GM19099 (cell line): ENCODE measurements around the gene BOLA1.
A peak's percentile ranks its signal among the peaks of the same experiment; 100 is the strongest.

Experiments used
- POLR2A ChIP-seq: IDR thresholded peaks from 3 replicates; pipeline ENCODE4 v1.6.1; 2011; ENCODE audit warnings: low read depth; ENCODE audit not compliant: insufficient read length; ENCODE audit errors: extremely low read depth

Gene BOLA1

DNA sequence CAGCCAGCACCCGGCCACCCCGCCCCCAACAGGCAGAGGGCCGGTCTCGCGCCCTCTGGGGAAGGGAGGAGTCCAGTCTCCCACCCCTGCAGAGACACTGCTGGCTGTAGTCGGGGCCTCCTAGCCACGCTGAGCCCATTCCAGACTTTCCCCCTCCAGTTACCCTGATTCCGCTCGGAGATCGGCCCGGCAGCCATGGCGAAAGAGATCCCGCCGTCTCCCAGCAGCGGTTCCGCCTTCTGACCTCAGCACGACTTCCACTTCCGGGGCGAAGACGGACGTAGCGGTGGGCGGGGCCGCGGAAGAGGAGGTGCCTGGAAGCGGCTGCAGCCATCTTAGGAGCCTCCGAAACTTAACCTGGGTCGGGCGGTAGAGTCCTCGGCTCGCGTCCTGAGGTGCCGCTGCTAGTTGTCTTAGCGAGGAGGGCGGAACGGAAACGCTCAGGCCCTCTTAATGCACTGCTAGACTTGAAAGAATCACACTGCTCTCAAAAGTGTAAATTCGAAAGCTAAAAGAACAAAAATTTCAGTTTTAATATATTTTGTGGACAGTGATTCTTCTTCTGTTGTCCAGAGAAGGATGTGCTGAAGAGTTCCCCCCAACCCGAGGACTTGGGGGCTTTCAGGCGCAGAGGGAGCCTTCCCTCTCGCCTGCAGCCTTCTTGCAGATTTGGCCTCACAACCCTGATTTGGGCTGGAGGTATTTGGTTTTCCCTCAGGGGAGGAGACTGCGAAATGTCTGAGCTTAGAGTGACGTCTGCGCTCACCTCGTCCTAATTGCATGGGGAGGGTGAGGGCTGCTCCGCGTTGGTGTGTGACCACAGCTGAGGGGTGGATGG lies 28.4 kb downstream of the BOLA1 start, which contains the start of gene SF3B4:
SF3B4 (minus strand) TSS at position 241 of the 838 bp plus-strand sequence; CDS start at position 197, 44 bp downstream.
- TF ChIP-seq POLR2A: peak; percentile 95

DNA sequence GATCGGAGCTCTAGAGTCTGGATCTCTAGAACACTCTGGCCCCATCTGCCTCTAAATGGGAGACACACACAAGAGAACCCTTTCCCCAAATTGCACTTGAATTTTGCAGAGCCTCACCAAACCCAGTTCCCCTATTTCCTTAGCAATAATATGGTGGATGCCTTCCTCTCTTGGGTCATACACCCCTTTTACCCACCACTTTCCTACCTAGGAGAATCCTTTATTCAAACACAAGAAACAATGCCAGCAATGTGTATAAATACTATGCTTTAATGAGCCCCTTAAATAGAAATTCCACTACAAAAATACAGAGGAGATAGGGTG lies 29.0 kb downstream of the BOLA1 start:
- no peak for TF ChIP-seq POLR2A

DNA sequence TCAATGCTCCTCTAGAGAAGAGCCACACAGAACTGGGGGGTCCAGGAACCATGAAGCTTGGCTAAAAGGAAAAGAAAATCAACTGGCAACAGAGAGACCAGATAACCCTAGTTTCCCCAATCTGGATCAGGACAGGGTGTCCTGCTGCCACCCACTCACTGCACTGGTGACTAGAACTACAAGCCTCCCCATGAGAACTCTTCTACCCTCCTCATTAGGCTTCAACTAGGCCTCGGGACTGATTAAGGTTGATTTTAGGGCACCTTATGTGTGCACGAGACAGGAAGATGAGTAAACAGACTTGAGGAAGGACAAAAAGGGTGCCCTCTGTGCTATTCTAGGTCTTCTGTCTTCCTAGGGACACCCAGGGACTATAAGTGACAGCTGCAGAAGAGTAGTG lies 30.5 kb downstream of the BOLA1 start:
- no peak for TF ChIP-seq POLR2A

DNA sequence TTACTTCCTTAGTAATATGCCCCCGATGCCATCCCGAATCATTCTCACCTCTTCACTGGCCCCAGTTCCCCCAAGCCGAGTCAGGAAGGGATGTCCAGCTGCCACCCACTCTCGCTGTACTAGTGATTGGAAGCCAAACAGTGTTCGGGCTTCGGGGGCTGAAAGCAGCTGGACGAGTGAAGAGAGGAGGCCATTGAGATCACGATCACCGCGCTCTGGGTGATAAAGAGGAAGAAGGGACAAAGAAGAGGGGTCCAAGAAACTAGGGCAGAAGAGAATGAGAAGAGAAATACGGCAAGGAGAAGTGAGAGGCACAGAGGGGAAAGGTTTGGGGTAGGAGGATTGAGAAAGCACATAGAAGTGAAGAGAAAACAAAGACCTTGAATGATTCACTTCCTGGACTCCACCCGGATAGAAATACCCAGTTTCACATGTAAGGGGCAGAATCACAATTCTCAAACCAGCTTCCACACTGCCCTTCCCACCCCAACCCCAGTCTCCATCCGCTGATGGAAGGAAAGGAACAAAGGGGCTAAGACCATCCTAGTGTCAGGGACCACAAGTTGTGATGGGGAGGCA lies 31.9 kb downstream of the BOLA1 start:
- TF ChIP-seq POLR2A: no peak

DNA sequence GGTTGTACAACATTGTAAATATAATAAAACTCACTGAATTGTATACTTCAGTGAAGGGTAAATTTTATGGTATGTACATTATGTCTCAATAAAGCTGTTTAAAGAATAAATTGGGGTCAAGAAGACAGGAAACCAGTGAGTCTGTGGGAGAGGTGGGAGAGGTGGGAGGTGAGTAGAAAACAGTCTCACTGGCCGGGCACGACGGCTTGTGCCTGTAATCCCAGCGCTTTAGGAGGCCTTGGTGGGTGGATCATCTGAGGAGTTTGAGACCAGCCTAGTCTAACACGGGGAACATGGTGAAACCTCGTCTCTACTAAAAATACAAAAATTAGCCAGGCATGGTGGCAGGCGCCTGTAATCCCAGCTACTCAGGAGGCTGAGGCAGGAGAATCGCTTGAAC lies 33.1 kb downstream of the BOLA1 start:
- TF ChIP-seq POLR2A: no peak

DNA sequence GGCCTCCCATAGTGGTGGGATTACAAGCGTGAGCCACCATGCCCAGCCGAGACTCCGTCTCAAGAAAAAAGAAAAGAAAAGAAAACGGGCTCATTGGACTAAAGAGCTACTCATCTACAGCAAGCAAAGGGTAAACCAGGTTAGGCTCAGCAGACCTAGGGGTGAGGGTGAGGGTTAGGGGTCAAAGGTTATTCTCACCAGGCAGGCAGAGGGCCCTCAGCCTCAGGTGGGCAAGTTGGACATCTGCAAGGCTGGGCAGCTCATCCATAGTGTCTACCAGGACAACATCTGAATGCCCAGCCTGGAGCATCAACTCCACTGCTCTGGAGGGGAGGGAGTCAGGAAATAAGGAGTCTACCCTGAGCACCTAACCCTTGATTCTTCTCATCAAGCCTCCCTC lies 33.8 kb downstream of the BOLA1 start:
- TF ChIP-seq POLR2A: no peak

DNA sequence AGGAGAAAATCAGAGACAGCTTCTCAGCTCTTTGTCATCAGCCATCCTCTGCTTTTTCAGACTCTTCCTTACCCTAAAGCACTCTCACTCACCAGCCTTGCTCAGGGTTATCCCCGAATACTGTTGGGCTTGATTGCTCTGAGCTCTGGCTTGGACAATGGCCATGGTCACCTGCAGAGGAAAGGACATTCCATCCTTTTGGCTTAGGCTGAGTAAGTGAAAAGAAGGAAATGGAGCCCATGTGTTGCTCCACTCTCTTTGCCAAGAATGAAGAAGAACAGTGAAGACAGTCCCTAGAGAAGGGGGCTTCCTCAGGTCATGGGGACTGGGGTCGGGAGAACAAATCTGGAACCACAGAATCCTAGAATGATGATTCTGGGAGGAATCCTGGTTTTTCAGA lies 35.0 kb downstream of the BOLA1 start:
- no peak for TF ChIP-seq POLR2A

DNA sequence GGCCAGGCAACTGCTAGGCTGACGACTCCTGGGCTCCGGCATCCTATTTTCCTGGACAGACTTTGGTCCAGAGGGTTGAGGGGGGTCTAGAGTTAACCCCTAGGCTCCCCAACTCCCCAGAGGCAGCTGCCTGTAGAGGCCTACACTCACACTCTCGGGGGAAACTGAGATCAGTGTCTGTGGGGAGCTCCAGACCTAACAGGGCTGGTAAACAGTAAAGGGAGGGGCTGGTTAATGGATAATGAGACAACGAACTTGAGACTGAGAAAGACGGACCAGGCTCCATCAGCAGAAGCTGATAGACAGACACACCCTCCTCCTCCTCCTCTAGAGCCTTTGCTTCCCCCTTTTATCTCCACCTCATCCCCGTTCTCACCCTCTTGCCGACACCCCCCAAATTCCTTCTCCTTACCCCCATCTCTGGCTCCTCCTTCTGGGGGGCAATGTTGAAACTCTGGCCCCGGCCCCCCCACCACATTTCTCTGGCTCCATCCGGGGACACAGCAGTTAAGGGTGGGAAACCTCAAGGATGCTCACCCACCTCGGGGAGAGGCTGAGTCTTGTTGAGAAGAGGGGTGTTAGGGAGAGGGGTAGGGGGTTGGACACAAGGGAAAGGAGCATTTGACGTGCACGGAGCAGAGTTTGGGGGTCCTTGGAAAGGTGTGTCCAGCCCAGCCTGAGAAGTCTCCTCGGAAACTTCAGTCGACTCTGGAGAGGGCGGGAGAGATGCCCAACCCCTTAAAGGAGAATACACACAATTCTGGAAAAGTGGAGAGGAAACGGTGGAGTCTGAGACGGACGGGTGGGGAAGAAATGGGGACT lies 37.0 kb downstream of the BOLA1 start, which contains the start of gene MTMR11:
MTMR11 (minus strand) TSS at position 710 of the 822 bp plus-strand sequence; CDS start at position 478, 232 bp downstream.
- TF ChIP-seq POLR2A: no peak

DNA sequence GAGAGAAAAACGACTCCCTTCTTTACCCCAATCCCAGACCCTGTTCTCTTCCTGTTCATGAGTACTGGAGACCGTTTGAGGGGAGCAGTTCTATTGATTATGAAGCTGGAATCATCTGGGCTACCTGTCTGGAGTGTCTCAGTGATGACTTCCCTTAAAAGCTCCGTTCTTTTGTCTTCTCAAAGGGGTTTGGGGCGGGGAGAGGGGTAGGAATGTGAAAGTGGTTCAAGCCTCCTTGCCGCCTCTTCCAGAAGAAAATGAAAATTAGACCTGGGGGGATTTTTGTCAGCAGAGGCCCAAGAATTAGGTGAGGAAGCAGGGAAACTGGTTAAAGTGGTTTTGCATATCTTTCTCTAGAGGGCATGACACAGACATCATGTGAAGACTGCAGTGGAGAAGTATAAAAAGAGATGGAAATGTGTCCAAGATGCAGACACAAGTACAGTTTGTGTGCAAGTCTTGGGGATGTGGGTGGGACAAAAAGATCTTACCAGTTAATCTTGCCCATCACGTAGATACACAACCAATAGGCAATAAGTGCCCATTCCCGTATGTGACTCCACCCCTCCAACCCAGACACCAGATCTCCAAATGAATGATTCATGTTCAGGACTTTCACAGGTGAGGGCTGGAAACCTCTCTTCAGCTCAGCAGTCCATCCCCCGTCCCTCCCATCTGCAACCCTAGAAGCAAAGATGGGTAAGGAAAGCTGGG lies 37.8 kb downstream of the BOLA1 start:
- TF ChIP-seq POLR2A: no peak

DNA sequence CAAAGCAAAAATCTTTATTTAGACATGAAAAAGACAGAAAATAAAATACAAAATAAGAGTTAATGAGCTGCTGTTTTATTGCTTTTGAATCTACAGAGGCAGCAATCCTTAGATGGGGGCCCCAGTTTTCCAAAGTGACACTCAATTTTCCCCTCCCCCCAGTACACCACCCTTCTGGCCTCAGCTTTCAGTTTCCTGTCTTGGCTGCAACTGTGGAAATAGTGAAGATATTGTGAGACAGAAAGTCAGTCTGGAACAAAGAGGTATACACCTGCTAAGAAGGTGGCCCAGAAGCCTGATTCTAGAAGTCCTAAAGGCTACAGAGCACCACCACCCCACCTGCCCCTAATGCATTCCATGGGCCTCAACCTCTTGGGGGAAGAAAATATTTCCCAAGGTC lies 38.4 kb downstream of the BOLA1 start:
- TF ChIP-seq POLR2A: no peak

DNA sequence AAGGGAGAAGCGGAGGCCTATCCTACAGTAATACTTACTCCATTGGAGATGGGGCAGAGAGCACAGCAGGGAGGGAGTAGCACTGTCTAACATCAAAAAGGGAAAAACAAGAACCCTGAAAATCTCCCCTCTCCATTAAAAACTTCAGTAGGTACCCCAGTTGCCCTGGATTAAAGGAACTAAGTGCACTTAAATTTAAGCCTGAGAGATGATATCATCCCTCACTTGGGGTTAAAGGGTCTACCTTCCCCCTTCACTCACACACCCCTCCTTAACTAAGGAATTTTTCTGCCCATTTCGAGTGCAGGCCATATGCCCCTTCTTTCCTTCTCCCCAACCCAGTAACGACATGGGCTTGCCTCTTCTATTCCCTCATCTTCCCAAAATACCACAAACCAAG lies 41.1 kb downstream of the BOLA1 start:
- no peak for TF ChIP-seq POLR2A

DNA sequence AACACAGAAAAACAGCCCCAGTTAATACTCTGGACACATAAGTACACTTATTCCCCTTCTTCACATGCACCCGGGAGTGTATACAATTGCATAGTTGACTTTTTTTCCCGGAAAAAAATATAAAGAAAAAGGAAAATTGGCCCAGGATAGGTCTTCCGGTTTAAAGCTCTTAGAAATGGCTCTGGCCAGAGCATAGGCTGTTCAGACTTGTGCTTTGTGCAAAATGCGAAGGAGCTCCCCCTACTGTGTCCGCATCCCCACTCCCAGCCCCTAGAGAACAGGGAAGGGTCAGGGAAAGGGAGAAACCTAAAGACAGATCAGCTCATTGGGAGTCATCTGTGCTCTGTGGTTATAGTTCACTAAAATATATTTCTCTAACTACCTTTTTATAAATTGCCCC lies 42.8 kb downstream of the BOLA1 start:
- TF ChIP-seq POLR2A: no peak

DNA sequence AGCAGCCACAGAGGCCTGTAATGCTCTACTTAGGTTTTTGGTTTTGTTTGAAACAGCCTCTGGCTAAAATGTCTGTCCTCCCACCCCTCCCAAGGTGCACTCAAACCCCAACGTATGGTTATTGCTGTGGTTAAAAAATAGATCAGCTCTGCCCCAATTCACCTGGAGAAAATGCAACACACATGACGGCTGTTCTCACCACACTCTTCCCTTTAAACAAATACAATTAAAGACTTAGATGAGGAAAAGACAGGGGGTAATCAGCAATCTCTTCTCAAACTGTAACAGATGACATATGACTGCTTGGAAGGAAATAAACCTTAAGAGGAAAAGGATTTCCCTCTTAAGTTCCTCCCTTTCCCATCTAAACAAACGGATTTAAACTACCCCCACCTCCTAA lies 43.5 kb downstream of the BOLA1 start:
- no peak for TF ChIP-seq POLR2A

DNA sequence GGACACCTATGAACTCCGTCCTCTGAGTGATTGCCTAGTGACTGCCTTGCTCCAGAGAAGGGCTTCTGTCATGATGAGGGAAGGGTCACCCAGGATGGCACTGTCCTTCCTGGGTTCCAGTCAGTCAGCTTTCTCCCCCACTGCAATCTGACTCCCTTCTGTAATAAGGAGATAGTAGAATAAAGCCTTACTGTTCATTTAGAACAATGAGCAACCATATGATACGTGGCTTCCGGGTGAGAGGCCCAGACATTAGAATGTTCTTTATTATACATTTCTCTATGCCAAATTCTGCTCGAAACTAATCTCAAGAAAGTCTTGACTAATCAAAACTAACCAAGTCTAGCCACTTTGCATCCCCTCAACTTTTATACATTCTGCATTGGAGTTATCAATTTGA lies 45.8 kb downstream of the BOLA1 start:
- no peak for TF ChIP-seq POLR2A

DNA sequence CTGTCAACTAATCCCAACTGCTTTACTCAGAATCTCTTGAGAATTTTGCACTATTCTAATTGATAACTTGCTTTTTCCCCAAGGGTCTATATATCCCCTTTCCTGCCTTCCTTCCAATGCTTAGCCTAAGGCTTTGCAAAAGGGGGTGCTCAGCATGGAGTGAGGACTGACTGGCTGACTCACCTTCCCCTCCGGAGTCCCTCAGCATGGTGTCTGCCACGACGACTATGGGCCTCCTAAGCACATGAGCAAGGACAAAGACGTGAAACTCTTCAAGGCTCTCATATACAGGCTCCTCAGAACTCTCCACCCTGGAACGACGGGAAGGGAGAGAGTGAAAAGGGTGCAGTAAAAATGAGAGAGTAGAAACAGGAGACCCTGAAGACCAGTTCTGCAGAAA lies 50.5 kb downstream of the BOLA1 start:
- TF ChIP-seq POLR2A: no peak
